DOHH2 (cell line): Measurements from ENCODE around the gene CEP68.

Experiments used
- H3F3A ChIP-seq: fragments of 200-600 bp; sonication (generic), shearing (Covaris generic); 2 replicates; pipeline ENCODE4 v1.6.0; 2016; ENCODE audit warnings: antibody characterized with exemption, mild to moderate bottlenecking; ENCODE audit not compliant: control insufficient read depth, insufficient read depth
- H3K27ac ChIP-seq: fragments of 200-600 bp; sonication (generic); 2 replicates; pipeline ENCODE4 v1.5.1; 2014; ENCODE audit warnings: low read depth, mild to moderate bottlenecking, low read length, moderate library complexity
- H3K27me3 ChIP-seq: fragments of 200-600 bp; sonication (generic); 2 replicates; pipeline ENCODE4 v1.6.1; 2014; ENCODE audit warnings: mild to moderate bottlenecking, low read length, mixed read lengths; ENCODE audit not compliant: control insufficient read depth
- H3K36me3 ChIP-seq: fragments of 200-600 bp; sonication (generic); 2 replicates; pipeline ENCODE4 v1.6.1; 2014; ENCODE audit warnings: mild to moderate bottlenecking, low read length, moderate library complexity, mixed read lengths; ENCODE audit not compliant: control insufficient read depth
- H3K4me1 ChIP-seq: fragments of 200-600 bp; sonication (generic); 2 replicates; pipeline ENCODE4 v1.6.1; 2014; ENCODE audit warnings: mild to moderate bottlenecking, low read length, mixed read lengths; ENCODE audit not compliant: control insufficient read depth
- H3K4me2 ChIP-seq: fragments of 200-600 bp; sonication (generic); 2 replicates; pipeline ENCODE4 v1.6.0; 2014; ENCODE audit warnings: mild to moderate bottlenecking, low read length, moderate library complexity
- H3K4me3 ChIP-seq: fragments of 200-600 bp; sonication (generic); 2 replicates; pipeline ENCODE4 v1.5.1; 2014; ENCODE audit warnings: mild to moderate bottlenecking, low read length, mixed read lengths
- H3K79me2 ChIP-seq: fragments of 200-600 bp; sonication (generic); 2 replicates; pipeline ENCODE4 v1.6.1; 2014; ENCODE audit warnings: mild to moderate bottlenecking, low read length, mixed read lengths; ENCODE audit not compliant: control insufficient read depth
- H3K9me2 ChIP-seq: fragments of 200-600 bp; sonication (generic); replicated peaks from 2 replicates; pipeline ENCODE4 v1.6.1; 2014; ENCODE audit warnings: mild to moderate bottlenecking, low read length, mixed read lengths; ENCODE audit not compliant: control insufficient read depth
- H3K9me3 ChIP-seq: fragments of 200-600 bp; sonication (generic); 2 replicates; pipeline ENCODE4 v1.6.1; 2014; ENCODE audit warnings: antibody characterized with exemption, low read length, mixed read lengths; ENCODE audit not compliant: control insufficient read depth, insufficient read depth
- H4K20me1 ChIP-seq: fragments of 200-600 bp; sonication (generic); 2 replicates; pipeline ENCODE4 v1.6.0; 2014; ENCODE audit warnings: low read depth, mild to moderate bottlenecking, antibody characterized with exemption, low read length, moderate library complexity; ENCODE audit not compliant: control insufficient read depth, insufficient read depth
- EZH2phosphoT487 ChIP-seq: fragments of 200-600 bp; sonication (generic); IDR thresholded peaks from 2 replicates; pipeline ENCODE4 v1.6.1; 2017; ENCODE audit warnings: borderline replicate concordance, mild to moderate bottlenecking, antibody characterized with exemption, low read length, moderate library complexity, mixed read lengths
- TF ChIP-seq, protein P1 (sequence below): fragments of 200-600 bp; sonication (generic); IDR thresholded peaks from one replicate; pipeline ENCODE4 v1.5.1; 2014; ENCODE audit warnings: antibody characterized with exemption, mild to moderate bottlenecking, low read depth, low read length; ENCODE audit not compliant: poor library complexity, severe bottlenecking

The CEP68 gene

GRCh38 chr2:65026704-65027464 is 29.3 kb upstream of the CEP68 start:
- peak overlapping the region; percentile 84 for H3K4me2 ChIP-seq
- peak overlapping the region; percentile 73 for H3K4me3 ChIP-seq
- no peaks in the 10 kb centered on the region for H3K9me3 ChIP-seq
- peaks cover 90% of the 10 kb centered on the region for H3K4me1 ChIP-seq
- H4K20me1 ChIP-seq: no peaks in the 10 kb centered on the region
- H3K9me2 ChIP-seq: no peaks in the 10 kb centered on the region
- no peaks in the 10 kb centered on the region for H3K27me3 ChIP-seq
- peaks cover 54% of the 10 kb centered on the region for H3K79me2 ChIP-seq
- TF ChIP-seq EZH2phosphoT487: no peak
- TF ChIP-seq, protein P1, sequence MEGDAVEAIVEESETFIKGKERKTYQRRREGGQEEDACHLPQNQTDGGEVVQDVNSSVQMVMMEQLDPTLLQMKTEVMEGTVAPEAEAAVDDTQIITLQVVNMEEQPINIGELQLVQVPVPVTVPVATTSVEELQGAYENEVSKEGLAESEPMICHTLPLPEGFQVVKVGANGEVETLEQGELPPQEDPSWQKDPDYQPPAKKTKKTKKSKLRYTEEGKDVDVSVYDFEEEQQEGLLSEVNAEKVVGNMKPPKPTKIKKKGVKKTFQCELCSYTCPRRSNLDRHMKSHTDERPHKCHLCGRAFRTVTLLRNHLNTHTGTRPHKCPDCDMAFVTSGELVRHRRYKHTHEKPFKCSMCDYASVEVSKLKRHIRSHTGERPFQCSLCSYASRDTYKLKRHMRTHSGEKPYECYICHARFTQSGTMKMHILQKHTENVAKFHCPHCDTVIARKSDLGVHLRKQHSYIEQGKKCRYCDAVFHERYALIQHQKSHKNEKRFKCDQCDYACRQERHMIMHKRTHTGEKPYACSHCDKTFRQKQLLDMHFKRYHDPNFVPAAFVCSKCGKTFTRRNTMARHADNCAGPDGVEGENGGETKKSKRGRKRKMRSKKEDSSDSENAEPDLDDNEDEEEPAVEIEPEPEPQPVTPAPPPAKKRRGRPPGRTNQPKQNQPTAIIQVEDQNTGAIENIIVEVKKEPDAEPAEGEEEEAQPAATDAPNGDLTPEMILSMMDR: no peak
- peak overlapping the region; percentile 99 for H3K27ac ChIP-seq
- H3K36me3 ChIP-seq: peaks cover 47% of the 10 kb centered on the region
- peaks cover 60% of the 10 kb centered on the region for H3F3A ChIP-seq

DNA sequence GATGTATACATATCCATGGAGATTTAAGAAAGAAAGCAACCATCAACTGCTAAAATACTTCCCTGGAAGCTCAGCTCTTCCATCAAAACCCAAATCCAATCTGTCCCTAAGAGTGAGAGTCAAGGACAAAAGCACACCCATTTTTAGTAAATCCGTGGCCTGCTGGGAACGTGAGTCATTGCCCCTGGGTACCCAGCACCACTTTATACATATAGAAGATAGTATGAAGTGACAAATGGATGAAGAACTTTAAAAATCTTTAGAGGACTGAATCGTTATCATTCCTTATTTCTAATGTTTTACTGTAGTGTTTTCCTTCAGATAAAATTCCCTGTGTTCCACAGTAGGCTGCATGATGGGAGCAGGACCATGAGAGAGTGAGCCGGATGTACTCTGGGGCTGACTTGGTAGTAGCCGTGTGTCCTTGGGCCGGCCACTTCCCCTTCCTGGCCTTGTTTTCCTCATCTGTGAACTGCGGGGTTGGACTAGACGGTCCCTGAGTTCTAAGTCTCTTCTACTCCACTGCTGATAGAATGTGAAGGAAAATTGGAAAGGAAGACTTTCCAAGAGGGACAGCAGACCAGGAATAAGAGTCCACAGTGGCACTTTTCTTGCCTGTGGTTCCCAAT is 28.5 kb upstream of the CEP68 start:
- Histone ChIP-seq H3K4me3 (peak overlapping the region; percentile 73), H4K20me1 (no peaks in the 10 kb centered on the region), H3K9me2 (no peaks in the 10 kb centered on the region), H3K4me2 (peak overlapping the region; percentile 84), H3K4me1 (peaks cover 91% of the 10 kb centered on the region), H3K27ac (peak overlapping the region; percentile 99), H3K36me3 (peaks cover 47% of the 10 kb centered on the region), H3F3A (peaks cover 63% of the 10 kb centered on the region), H3K9me3 (no peaks in the 10 kb centered on the region), H3K27me3 (no peaks in the 10 kb centered on the region), H3K79me2 (peaks cover 60% of the 10 kb centered on the region)
- TF ChIP-seq EZH2phosphoT487: no peak
- TF ChIP-seq, protein P1: no peak

DNA sequence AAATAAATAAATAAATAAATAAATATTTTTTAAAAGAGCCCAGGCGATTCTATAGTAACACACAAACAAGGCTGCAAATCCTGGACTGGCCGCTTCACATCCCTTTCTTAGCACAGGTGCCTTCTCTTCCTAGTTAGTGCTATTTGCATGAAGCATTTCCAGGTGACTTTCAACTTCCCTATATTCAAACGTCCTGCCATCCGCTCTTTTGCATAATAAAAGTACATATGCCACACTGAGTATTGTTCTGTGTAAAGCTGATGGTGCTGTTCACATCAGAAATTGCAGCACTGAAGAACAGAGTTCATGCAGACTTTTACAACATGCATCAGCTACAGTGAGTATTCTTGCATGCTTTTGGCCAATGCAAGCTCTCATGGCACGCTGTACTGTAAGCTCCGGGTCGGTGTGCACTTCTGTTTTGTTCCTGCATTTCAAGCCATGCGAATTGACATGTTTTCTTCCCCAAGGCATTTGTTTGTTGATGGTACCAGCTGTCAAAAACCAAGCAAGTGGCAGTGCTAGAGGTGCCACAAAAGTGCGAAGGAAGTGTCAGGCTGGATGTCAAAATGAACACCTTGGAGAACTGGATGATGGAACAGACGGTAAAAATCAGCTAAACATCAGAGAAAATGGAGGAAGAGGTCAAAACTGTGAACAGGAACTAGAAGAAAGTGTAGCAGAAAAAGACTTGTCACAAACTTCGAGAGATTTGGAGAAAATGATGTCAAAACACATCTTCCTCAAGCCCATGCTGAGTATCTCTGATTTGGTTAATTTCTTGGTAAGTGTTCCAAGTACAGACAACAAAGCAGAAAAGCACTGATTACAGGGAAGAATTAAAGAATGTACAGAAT is 25.5 kb upstream of the CEP68 start:
- Histone ChIP-seq H3F3A (peaks cover 52% of the 10 kb centered on the region), H3K36me3 (peaks cover 37% of the 10 kb centered on the region), H3K9me2 (no peaks in the 10 kb centered on the region), H3K4me1 (peaks cover 79% of the 10 kb centered on the region), H4K20me1 (no peaks in the 10 kb centered on the region), H3K79me2 (peaks cover 68% of the 10 kb centered on the region), H3K9me3 (no peaks in the 10 kb centered on the region), H3K4me2 (peak overlapping the region; percentile 99), H3K27ac (peak overlapping the region; percentile 99), H3K27me3 (no peaks in the 10 kb centered on the region), H3K4me3 (peak overlapping the region; percentile 89)
- TF ChIP-seq, protein P1: no peak
- TF ChIP-seq EZH2phosphoT487: no peak
